HUES6 (cell line): ENCODE data around the gene SLC18B1.
A peak's percentile ranks its signal among the peaks of the same experiment; 100 is the strongest.
"Not testable (repeated sequence)": the region's sequence is repeated elsewhere in the genome, so short reads cannot be mapped to it uniquely, and the experiment has no call there.

Experiments used
- H3K27ac ChIP-seq: 2 replicates; pipeline ENCODE4 v1.7.0; 2013; ENCODE audit warnings: low read depth, mild to moderate bottlenecking, low read length, inconsistent platforms
- H3K27me3 ChIP-seq: 2 replicates; pipeline ENCODE4 v1.6.1; 2013; ENCODE audit warnings: low read length; ENCODE audit not compliant: control insufficient read depth, insufficient read depth
- H3K36me3 ChIP-seq: 2 replicates; pipeline ENCODE4 v1.6.1; 2013; ENCODE audit warnings: low read length; ENCODE audit not compliant: control insufficient read depth, insufficient read depth
- H3K4me1 ChIP-seq: 2 replicates; pipeline ENCODE4 v1.6.1; 2013; ENCODE audit warnings: low read length; ENCODE audit not compliant: control insufficient read depth, insufficient read depth
- H3K4me3 ChIP-seq: 2 replicates; pipeline ENCODE4 v1.5.1; 2013; ENCODE audit warnings: low read depth, low read length
- H3K9ac ChIP-seq: one replicate; pipeline ENCODE4 v1.6.1; 2013; ENCODE audit warnings: mild to moderate bottlenecking, low read length
- H3K9me3 ChIP-seq: 2 replicates; pipeline ENCODE4 v1.6.1; 2013; ENCODE audit warnings: low read depth, low read length; ENCODE audit not compliant: control insufficient read depth, insufficient read depth

SLC18B1 gene

GRCh38 chr6:132795461-132795860, 3.0 kb downstream of the SLC18B1 start:
- Histone ChIP-seq H3K4me3 (no peak overlapping the region), H3K9ac (no peak overlapping the region), H3K36me3 (peaks cover 26% of the 10 kb centered on the region), H3K27ac (no peak overlapping the region), H3K9me3 (no peaks in the 10 kb centered on the region), H3K4me1 (no peaks in the 10 kb centered on the region), H3K27me3 (no peaks in the 10 kb centered on the region)

- H3K4me3 ChIP-seq, result no peak overlapping the region
- H3K9me3 ChIP-seq, result no peaks in the 10 kb centered on the region
- H3K9ac ChIP-seq, result no peak overlapping the region
- no peak overlapping the region for H3K27ac ChIP-seq
- peaks cover 40% of the 10 kb centered on the region for H3K36me3 ChIP-seq
- no peaks in the 10 kb centered on the region for H3K27me3 ChIP-seq
- no peaks in the 10 kb centered on the region for H3K4me1 ChIP-seq
These were observed 5.9 kb downstream of the SLC18B1 start for GRCh38 chr6:132792510-132792909.

- no peaks in the 10 kb centered on the region for H3K4me1 ChIP-seq
- no peaks in the 10 kb centered on the region for H3K9me3 ChIP-seq
- peaks cover 48% of the 10 kb centered on the region for H3K36me3 ChIP-seq
- H3K9ac ChIP-seq, result no peak overlapping the region
- H3K27ac ChIP-seq, result no peak overlapping the region
- no peak overlapping the region for H3K4me3 ChIP-seq
- no peaks in the 10 kb centered on the region for H3K27me3 ChIP-seq
These were observed 8.0 kb downstream of the SLC18B1 start for GRCh38 chr6:132790450-132790849.

GRCh38 chr6:132789396-132789776, 9.1 kb downstream of the SLC18B1 start:
- H3K9me3 ChIP-seq, result no peaks in the 10 kb centered on the region
- no peak overlapping the region for H3K27ac ChIP-seq
- H3K9ac ChIP-seq, result no peak overlapping the region
- H3K4me3 ChIP-seq, result no peak overlapping the region
- peaks cover 46% of the 10 kb centered on the region for H3K36me3 ChIP-seq
- H3K27me3 ChIP-seq, result no peaks in the 10 kb centered on the region
- H3K4me1 ChIP-seq, result no peaks in the 10 kb centered on the region

GRCh38 chr6:132788658-132789395, 9.6 kb downstream of the SLC18B1 start:
- Histone ChIP-seq H3K4me1 (no peaks in the 10 kb centered on the region), H3K36me3 (peaks cover 45% of the 10 kb centered on the region), H3K9me3 (no peaks in the 10 kb centered on the region), H3K27me3 (no peaks in the 10 kb centered on the region), H3K4me3 (no peak overlapping the region), H3K9ac (no peak overlapping the region), H3K27ac (no peak overlapping the region)

- no peak overlapping the region for H3K4me3 ChIP-seq
- H3K9me3 ChIP-seq, result no peaks in the 10 kb centered on the region
- no peaks in the 10 kb centered on the region for H3K27me3 ChIP-seq
- H3K4me1 ChIP-seq, result no peaks in the 10 kb centered on the region
- H3K36me3 ChIP-seq, result peaks cover 44% of the 10 kb centered on the region
- H3K27ac ChIP-seq, result no peak overlapping the region
- H3K9ac ChIP-seq, result no peak overlapping the region
These were observed 12.5 kb downstream of the SLC18B1 start for GRCh38 chr6:132785936-132786335.

GRCh38 chr6:132780770-132781371, 17.6 kb downstream of the SLC18B1 start:
- Histone ChIP-seq H3K36me3 (peaks cover 37% of the 10 kb centered on the region), H3K4me1 (no peaks in the 10 kb centered on the region), H3K9ac (no peak overlapping the region), H3K9me3 (no peaks in the 10 kb centered on the region), H3K27ac (no peak overlapping the region), H3K27me3 (no peaks in the 10 kb centered on the region), H3K4me3 (no peak overlapping the region)

- H3K27ac ChIP-seq, H3K4me3 ChIP-seq, H3K9me3 ChIP-seq, H3K9ac ChIP-seq, H3K4me1 ChIP-seq, H3K27me3 ChIP-seq: not testable (repeated sequence)
- H3K36me3 ChIP-seq, result peaks cover 34% of the 10 kb centered on the region
These were observed 20.6 kb downstream of the SLC18B1 start for GRCh38 chr6:132777881-132778280.

GRCh38 chr6:132768051-132768517, 30.4 kb downstream of the SLC18B1 start:
- no peak overlapping the region for H3K9ac ChIP-seq
- H3K4me1 ChIP-seq, result no peaks in the 10 kb centered on the region
- H3K27me3 ChIP-seq, result no peaks in the 10 kb centered on the region
- peak overlapping the region; percentile 53 for H3K4me3 ChIP-seq
- peaks cover 14% of the 10 kb centered on the region for H3K36me3 ChIP-seq
- H3K9me3 ChIP-seq, result no peaks in the 10 kb centered on the region
- H3K27ac ChIP-seq, result no peak overlapping the region

GRCh38 chr6:132765560-132765959, 32.9 kb downstream of the SLC18B1 start:
- H3K27me3 ChIP-seq, result no peaks in the 10 kb centered on the region

GRCh38 chr6:132764370-132764769, 34.1 kb downstream of the SLC18B1 start:
- Histone ChIP-seq H3K9ac (no peak overlapping the region), H3K9me3 (no peaks in the 10 kb centered on the region), H3K4me3 (no peak overlapping the region), H3K27ac (no peak overlapping the region), H3K4me1 (no peaks in the 10 kb centered on the region), H3K36me3 (no peaks in the 10 kb centered on the region; the same call in 1 of the 2 replicates), H3K27me3 (no peaks in the 10 kb centered on the region)

More at GRCh38 chr6:132765560-132765959, 32.9 kb downstream of the SLC18B1 start:
- Histone ChIP-seq H3K9me3 (no peaks in the 10 kb centered on the region), H3K4me1 (no peaks in the 10 kb centered on the region), H3K9ac (no peak overlapping the region), H3K4me3 (no peak overlapping the region), H3K36me3 (peaks cover 5% of the 10 kb centered on the region), H3K27ac (no peak overlapping the region)
